SK-N-MC (cell line): Measurements from ENCODE around the gene SNX21.

Experiments
- EZH2 ChIP-seq: fragments of 200-600 bp; sonication (generic); IDR thresholded peaks from one replicate; pipeline ENCODE4 v1.6.1; 2017; ENCODE audit warnings: antibody characterized with exemption
- FOXP2 ChIP-seq: optimal IDR thresholded peaks from 2 replicates; pipeline ENCODE3; 2011; ENCODE audit warnings: mild to moderate bottlenecking, moderate library complexity; ENCODE audit not compliant: insufficient read depth; ENCODE audit errors: extremely low read length, control extremely low read depth
- POLR2AphosphoS5 ChIP-seq: IDR thresholded peaks from 2 replicates; pipeline ENCODE4 v1.6.1; 2012; ENCODE audit warnings: mild to moderate bottlenecking, low read depth, low read length, borderline replicate concordance

DNA sequence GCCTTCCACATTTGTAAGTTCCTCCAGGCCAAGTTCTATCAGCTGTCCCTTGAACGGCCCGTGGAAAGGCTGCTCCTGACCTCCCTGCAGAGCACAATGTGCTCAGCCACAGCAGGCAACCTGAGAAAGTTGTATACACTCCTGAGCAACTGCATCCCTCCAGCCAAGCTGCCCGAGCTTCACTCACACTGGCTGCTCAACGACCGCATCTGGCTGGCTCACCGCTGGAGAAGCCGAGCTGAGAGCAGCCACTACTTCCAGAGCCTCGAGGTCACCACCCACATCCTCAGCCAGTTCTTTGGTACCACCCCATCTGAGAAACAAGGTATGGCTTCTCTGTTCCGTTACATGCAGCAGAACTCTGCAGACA lies 49.5 kb downstream of the SNX21 start:
- TF ChIP-seq EZH2 (no peak), POLR2AphosphoS5 (no peak), FOXP2 (no peak)
